ENCODE data around the gene CHRM2.

DNA sequence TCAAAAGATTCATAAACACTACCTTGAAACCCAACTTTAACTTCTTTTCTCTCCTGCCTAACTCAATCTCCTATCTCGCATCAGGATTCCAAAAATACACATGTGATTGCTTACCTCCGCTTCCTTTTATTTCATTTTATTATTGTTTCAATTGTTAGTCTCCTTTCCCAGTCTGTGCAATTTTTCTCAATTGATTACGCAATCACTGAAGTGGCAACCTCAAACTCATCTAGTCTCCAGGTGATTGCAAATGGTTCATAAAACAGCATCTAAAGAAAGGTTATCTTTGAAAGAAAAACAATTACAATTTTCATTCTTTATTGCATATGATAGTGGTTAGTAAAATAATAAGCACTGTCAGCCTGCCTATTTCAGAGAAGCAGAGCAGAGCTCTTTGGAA lies 45.6 kb downstream of the CHRM2 start:
- no peak for TF ChIP-seq POLR2A (IDR thresholded peaks at IDR 0.05; ENCODE audit: low read depth, low read length)
- TF ChIP-seq, protein P1, sequence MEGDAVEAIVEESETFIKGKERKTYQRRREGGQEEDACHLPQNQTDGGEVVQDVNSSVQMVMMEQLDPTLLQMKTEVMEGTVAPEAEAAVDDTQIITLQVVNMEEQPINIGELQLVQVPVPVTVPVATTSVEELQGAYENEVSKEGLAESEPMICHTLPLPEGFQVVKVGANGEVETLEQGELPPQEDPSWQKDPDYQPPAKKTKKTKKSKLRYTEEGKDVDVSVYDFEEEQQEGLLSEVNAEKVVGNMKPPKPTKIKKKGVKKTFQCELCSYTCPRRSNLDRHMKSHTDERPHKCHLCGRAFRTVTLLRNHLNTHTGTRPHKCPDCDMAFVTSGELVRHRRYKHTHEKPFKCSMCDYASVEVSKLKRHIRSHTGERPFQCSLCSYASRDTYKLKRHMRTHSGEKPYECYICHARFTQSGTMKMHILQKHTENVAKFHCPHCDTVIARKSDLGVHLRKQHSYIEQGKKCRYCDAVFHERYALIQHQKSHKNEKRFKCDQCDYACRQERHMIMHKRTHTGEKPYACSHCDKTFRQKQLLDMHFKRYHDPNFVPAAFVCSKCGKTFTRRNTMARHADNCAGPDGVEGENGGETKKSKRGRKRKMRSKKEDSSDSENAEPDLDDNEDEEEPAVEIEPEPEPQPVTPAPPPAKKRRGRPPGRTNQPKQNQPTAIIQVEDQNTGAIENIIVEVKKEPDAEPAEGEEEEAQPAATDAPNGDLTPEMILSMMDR (conservative IDR thresholded peaks at IDR 0.05; ENCODE audit: low read depth, low read length), result no peak
- TF ChIP-seq, protein P2, sequence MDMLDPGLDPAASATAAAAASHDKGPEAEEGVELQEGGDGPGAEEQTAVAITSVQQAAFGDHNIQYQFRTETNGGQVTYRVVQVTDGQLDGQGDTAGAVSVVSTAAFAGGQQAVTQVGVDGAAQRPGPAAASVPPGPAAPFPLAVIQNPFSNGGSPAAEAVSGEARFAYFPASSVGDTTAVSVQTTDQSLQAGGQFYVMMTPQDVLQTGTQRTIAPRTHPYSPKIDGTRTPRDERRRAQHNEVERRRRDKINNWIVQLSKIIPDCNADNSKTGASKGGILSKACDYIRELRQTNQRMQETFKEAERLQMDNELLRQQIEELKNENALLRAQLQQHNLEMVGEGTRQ (IDR thresholded peaks at IDR 0.05; ENCODE audit: low read depth, low read length), result no peak
- TF ChIP-seq ELK1 (IDR thresholded peaks at IDR 0.05; ENCODE audit: borderline replicate concordance, low read depth, low read length), result no peak
- TF ChIP-seq SMC3 (IDR thresholded peaks at IDR 0.05; ENCODE audit: low read depth, low read length), result no peak
- TF ChIP-seq RAD21 (IDR thresholded peaks at IDR 0.05; ENCODE audit: low read length), result no peak
- no peak for TF ChIP-seq MXI1 (IDR thresholded peaks at IDR 0.05; ENCODE audit: borderline replicate concordance, low read depth, low read length)
- no peak for TF ChIP-seq FOS (IDR thresholded peaks at IDR 0.05; ENCODE audit: low read depth, low read length)
- TF ChIP-seq BHLHE40 (IDR thresholded peaks at IDR 0.05; ENCODE audit: low read depth, low read length), result no peak
- TF ChIP-seq MAZ (IDR thresholded peaks at IDR 0.05; ENCODE audit: borderline replicate concordance, low read depth, low read length), result no peak
- no peak for TF ChIP-seq MAFK (IDR thresholded peaks at IDR 0.05; ENCODE audit: low read depth, low read length)
- no peak for TF ChIP-seq RCOR1 (IDR thresholded peaks at IDR 0.05; ENCODE audit: insufficient replicate concordance, low read length)
- no peak for TF ChIP-seq RFX5 (IDR thresholded peaks at IDR 0.05; ENCODE audit: low read depth, low read length)
